IMR-90 (cell line): Measurements from ENCODE around the gene MEGF6. TPM values are rescaled to one million over a fixed set of nuclear protein-coding genes. Genes with fewer than 3 reads are reported as not detected.

Source experiments
- ATAC-seq: fragments of 200-7000 bp; cut with Tn5 transposase; 2 replicates; pipeline ENCODE4 v1.9.1; 2020; ENCODE audit warnings: low read depth, mild to moderate bottlenecking, moderate library complexity
- BruUV-seq: library from RNA; stranded (reverse); fragments of 400-500 nt; replicated peaks from 2 replicates; lab custom pipeline; 2021; lab: Mats Ljungman, UMichigan
- CTCF ChIA-PET: fragments of 300-600 bp; formaldehyde crosslinking; extraction: SDS; loops from one replicate; lab custom pipeline; 2021; ENCODE audit warnings: antibody characterized with exemption; lab: Yijun Ruan, JAX
- POLR2A ChIA-PET: fragments of 300-600 bp; sonication (Branson Sonifier 250); formaldehyde crosslinking; loops from one replicate; lab custom pipeline; 2022; ENCODE audit warnings: antibody characterized with exemption; ENCODE audit not compliant: unreplicated experiment; lab: Charles Lee
- DNase-seq: peaks from one replicate; pipeline ENCODE4 v3.0.0; 2013
- H2AFZ ChIP-seq: replicated peaks from 2 replicates; pipeline ENCODE3; 2013; ENCODE audit warnings: low read length, mild to moderate bottlenecking; ENCODE audit not compliant: poor library complexity
- H2AK5ac ChIP-seq: 2 replicates; pipeline ENCODE4 v1.6.1; 2013; ENCODE audit warnings: low read depth, low read length, inconsistent platforms
- H2AK9ac ChIP-seq: replicated peaks from 2 replicates; pipeline ENCODE3; 2013; ENCODE audit warnings: mild to moderate bottlenecking, low read depth, low read length, moderate library complexity; ENCODE audit not compliant: poor library complexity
- H2BK120ac ChIP-seq: 2 replicates; pipeline ENCODE4 v1.6.1; 2013; ENCODE audit warnings: low read depth, low read length, inconsistent platforms
- H2BK15ac ChIP-seq: 3 replicates; pipeline ENCODE4 v1.6.1; 2013; ENCODE audit warnings: low read depth, low read length, inconsistent platforms
- H2BK20ac ChIP-seq: 2 replicates; pipeline ENCODE4 v1.6.1; 2013; ENCODE audit warnings: low read depth, mild to moderate bottlenecking, inconsistent platforms, low read length, moderate library complexity
- H2BK5ac ChIP-seq: 2 replicates; pipeline ENCODE4 v1.6.1; 2013; ENCODE audit warnings: mild to moderate bottlenecking, low read depth, low read length, inconsistent platforms; ENCODE audit not compliant: poor library complexity, severe bottlenecking
- H3K14ac ChIP-seq: replicated peaks from 2 replicates; pipeline ENCODE4 v1.6.1; 2013; ENCODE audit warnings: low read depth, low read length, inconsistent platforms
- H3K18ac ChIP-seq: 2 replicates; pipeline ENCODE4 v1.6.1; 2013; ENCODE audit warnings: low read depth, low read length, control low read depth
- H3K23ac ChIP-seq: 2 replicates; pipeline ENCODE4 v1.6.1; 2013; ENCODE audit warnings: low read depth, low read length, inconsistent platforms
- H3K27ac ChIP-seq: 2 replicates; pipeline ENCODE4 v1.5.1; 2013; ENCODE audit warnings: mild to moderate bottlenecking, control low read depth, low read length; ENCODE audit not compliant: insufficient read depth
- H3K27me3 ChIP-seq: 2 replicates; pipeline ENCODE4 v1.6.1; 2013; ENCODE audit warnings: low read length; ENCODE audit not compliant: control insufficient read depth, insufficient read depth
- H3K36me3 ChIP-seq: 2 replicates; pipeline ENCODE4 v1.6.1; 2013; ENCODE audit warnings: low read length, mixed read lengths; ENCODE audit not compliant: control insufficient read depth, insufficient read depth
- H3K4ac ChIP-seq: 2 replicates; pipeline ENCODE4 v1.6.1; 2013; ENCODE audit warnings: low read depth, low read length, inconsistent platforms
- H3K4me1 ChIP-seq: 2 replicates; pipeline ENCODE4 v1.6.1; 2013; ENCODE audit warnings: low read length, mixed read lengths; ENCODE audit not compliant: control insufficient read depth, insufficient read depth
- H3K4me2 ChIP-seq: 2 replicates; pipeline ENCODE4 v1.6.1; 2013; ENCODE audit warnings: low read depth, mild to moderate bottlenecking, control low read depth, low read length, moderate library complexity
- H3K4me3 ChIP-seq: 2 replicates; pipeline ENCODE4 v1.5.1; 2013; ENCODE audit warnings: low read depth, mild to moderate bottlenecking, control low read depth, low read length, moderate library complexity; ENCODE audit not compliant: insufficient read depth
- H3K56ac ChIP-seq: 2 replicates; pipeline ENCODE4 v1.6.1; 2013; ENCODE audit warnings: low read length, inconsistent platforms; ENCODE audit not compliant: insufficient read depth; ENCODE audit errors: extremely low read depth
- H3K79me1 ChIP-seq, 2 experiments: 2 replicates each; pipeline ENCODE4 v1.6.1; 2013; ENCODE audit warnings: low read length in 2 of 2, inconsistent platforms in 1 of 2, low read depth in 1 of 2
- H3K9ac ChIP-seq: 2 replicates; pipeline ENCODE4 v1.6.1; 2013; ENCODE audit warnings: low read depth, low read length, control low read depth
- H3K9me1 ChIP-seq: 2 replicates; pipeline ENCODE4 v1.6.1; 2013; ENCODE audit warnings: low read length, inconsistent platforms; ENCODE audit not compliant: insufficient read depth
- H3K9me3 ChIP-seq: 2 replicates; pipeline ENCODE4 v1.6.1; 2013; ENCODE audit warnings: low read length; ENCODE audit not compliant: control insufficient read depth, insufficient read depth
- H4K20me1 ChIP-seq: 2 replicates; pipeline ENCODE4 v1.6.1; 2013; ENCODE audit warnings: low read length, inconsistent platforms; ENCODE audit not compliant: insufficient read depth
- H4K5ac ChIP-seq: 2 replicates; pipeline ENCODE4 v1.6.1; 2013; ENCODE audit warnings: mild to moderate bottlenecking, low read depth, low read length, control low read depth
- H4K8ac ChIP-seq, 2 experiments: 2 replicates each; pipeline ENCODE4 v1.6.1; 2013; ENCODE audit warnings: low read depth in 2 of 2, low read length in 2 of 2, control low read depth in 1 of 2, inconsistent platforms in 1 of 2
- H4K91ac ChIP-seq: 2 replicates; pipeline ENCODE4 v1.6.1; 2013; ENCODE audit warnings: low read depth, low read length, inconsistent platforms; ENCODE audit not compliant: insufficient read depth
- CEBPB ChIP-seq: IDR thresholded peaks from 2 replicates; pipeline ENCODE4 v1.6.1; 2012; ENCODE audit warnings: low read depth, low read length, improper control_type of control experiment
- CHD1 ChIP-seq: IDR thresholded peaks from 2 replicates; pipeline ENCODE4 v1.6.1; 2012; ENCODE audit warnings: low read depth, low read length, improper control_type of control experiment
- CTCF ChIP-seq: conservative IDR thresholded peaks from 2 replicates; pipeline ENCODE4 v1.5.1; 2012; ENCODE audit warnings: mild to moderate bottlenecking, low read depth, low read length, improper control_type of control experiment
- WGBS, 2 experiments: methylation state at CpG; one replicate each; pipeline versions ENCODE4 v1.1.5 to v1.1.7; 2013; ENCODE audit warnings: missing lambda C conversion rate in 2 of 2; ENCODE audit not compliant: insufficient read length in 1 of 2; ENCODE audit errors: extremely low coverage in 2 of 2; 5-methylcytosine and 5-hydroxymethylcytosine counted together
- dilution Hi-C: fragments of 300-500 bp; cut with HindIII; formaldehyde crosslinking; loops from one replicate; pipeline ENCODE4 v1.14.3; 2018; ENCODE audit warnings: low sequenced_read_pairs; ENCODE audit not compliant: unreplicated experiment
- in situ Hi-C: fragments of 300-500 bp; cut with MboI; formaldehyde crosslinking; loops from 3 replicates; pipeline ENCODE4 v1.14.3; 2019; ENCODE audit warnings: low sequenced_read_pairs, inconsistent platforms, mixed read lengths
- intact Hi-C: fragments of 100-400 bp; cut with micrococcal nuclease; formaldehyde crosslinking; loops from 2 replicates; pipeline ENCODE4 v1.10.0; 2022
- polyA plus RNA-seq, 3 experiments: library from polyadenylated mRNA; depleted of rRNA; stranded (reverse); fragments of >200 nt; gene quantifications; 2 replicates each; pipeline ENCODE4 v1.2.3, GENCODE V29; 2012; ENCODE audit warnings: low replicate concordance in 1 of 3
- total RNA-seq: library from RNA; depleted of rRNA; stranded (reverse); fragments of >200 nt; gene quantifications from 2 replicates; pipeline ENCODE4 v1.2.3, GENCODE V29; 2012

The MEGF6 gene
- total and polyA plus RNA-seq, 2 of the 4 experiments (the other 2 are of a cell fraction) = 0.72 to 4.1 TPM

GRCh38 chr1:3630914-3631313 lies 19.6 kb upstream of the MEGF6 start:
- ATAC-seq = no peak

More at GRCh38 chr1:3630914-3631313, 19.6 kb upstream of the MEGF6 start:
- H3K23ac ChIP-seq = no peak overlapping the region
- 78% methylated on average over 1 of the region's 9 CpGs; no CpG with 5 or more reads in 1 of the 2 experiments for WGBS, 2 experiments
- no peak overlapping the region for H3K4me3 ChIP-seq
- H2BK20ac ChIP-seq = no peak overlapping the region
- no peaks in the 10 kb centered on the region for H3K27me3 ChIP-seq
- H3K36me3 ChIP-seq = peaks cover 66% of the 10 kb centered on the region
- no peak overlapping the region for H2AK9ac ChIP-seq
- no peaks in the 10 kb centered on the region; the same call in 1 of the 2 replicates for H4K20me1 ChIP-seq
- dilution Hi-C loops = no loop called here
- ChIA-PET POLR2A (interaction anchor here (0.6 kb wide), 1 partner anchor 117 kb away, joined by 10 read pairs; no protein-coding TSS in a partner anchor), CTCF (interaction anchor here (1.0 to 1.2 kb wide), 2 partner anchors 9 to 185 kb away, joined by 4 to 6 read pairs; no protein-coding TSS in a partner anchor)
- H3K9me3 ChIP-seq = no peaks in the 10 kb centered on the region
- BruUV-seq = no TSS peak
- DNase-seq = no peak
- no peak overlapping the region for H3K9ac ChIP-seq
- H2AFZ ChIP-seq = no peak overlapping the region
- H3K79me1 ChIP-seq = peaks cover 1 to 3% of the 10 kb centered on the region in 2 experiments; a peak in 1 of 4 replicates
- H2BK5ac ChIP-seq = no peak overlapping the region
- intact Hi-C loops = no loop called here
- no peak overlapping the region for H3K4ac ChIP-seq
- H4K8ac ChIP-seq = no peak overlapping the region
- in situ Hi-C loops = no loop called here
- no peak overlapping the region for H4K91ac ChIP-seq
- H3K14ac ChIP-seq = no peak overlapping the region
- H3K27ac ChIP-seq = no peak overlapping the region
- H2AK5ac ChIP-seq = no peak overlapping the region
- H4K5ac ChIP-seq = no peak overlapping the region
- no peak overlapping the region for H2BK15ac ChIP-seq
- H3K9me1 ChIP-seq = no peaks in the 10 kb centered on the region
- H3K4me2 ChIP-seq = no peak overlapping the region
- no peak overlapping the region for H3K18ac ChIP-seq
- no peaks in the 10 kb centered on the region for H3K4me1 ChIP-seq
- TF ChIP-seq CEBPB (no peak), CHD1 (no peak), CTCF (no peak)
- no peak overlapping the region for H2BK120ac ChIP-seq
- H3K56ac ChIP-seq = no peak overlapping the region
